Esophagus squamous epithelium (tissue), 5 donors: ENCODE data around the gene BUB1. TPM values are rescaled to one million over a fixed set of nuclear protein-coding genes. Genes with fewer than 3 reads are reported as not detected.
A peak's percentile ranks its signal among the peaks of the same experiment; 100 is the strongest.

Experiments used
- DNase-seq: peaks from one replicate; lab custom pipeline; 2025; lab: John Stamatoyannopoulos, UW
- H3K27ac ChIP-seq, 4 donors: fragments of 200-600 bp; sonication (generic); one replicate each; pipeline ENCODE4 v1.5.1; 2016 to 2019; ENCODE audit warnings: mild to moderate bottlenecking in 1 of 4
- H3K27me3 ChIP-seq, 4 donors: fragments of 200-600 bp; sonication (generic); 1 replicate in 3 of 4; 2 replicates in 1 of 4; pipeline versions ENCODE4 v1.5.1 to v1.6.0; 2017 to 2021; ENCODE audit warnings: antibody characterized with exemption in 1 of 4
- H3K36me3 ChIP-seq, 3 donors: fragments of 200-600 bp; sonication (generic); one replicate each; pipeline ENCODE4 v1.5.1; 2016 to 2019
- H3K4me1 ChIP-seq, 3 donors: fragments of 200-600 bp; sonication (generic); one replicate each; pipeline ENCODE4 v1.5.1; 2017 to 2019
- H3K4me3 ChIP-seq, 4 donors: fragments of 200-600 bp; sonication (generic); 1 replicate in 3 of 4; 2 replicates in 1 of 4; pipeline ENCODE4 v1.5.1; 2016 to 2019; ENCODE audit warnings: mild to moderate bottlenecking in 2 of 4, moderate library complexity in 1 of 4
- H3K9me3 ChIP-seq, 3 donors: fragments of 200-600 bp; sonication (generic); one replicate each; pipeline ENCODE4 v1.5.1; 2016 to 2019
- CTCF ChIP-seq, 6 experiments: fragments of 450-650 bp in 4 of 6; fragments of 200-600 bp in 2 of 6; sonication (generic) in 2 of 6; IDR thresholded peaks; one replicate each; pipeline ENCODE4 v1.5.1; 2016 to 2019; ENCODE audit warnings: antibody characterized with exemption in 6 of 6, mild to moderate bottlenecking in 4 of 6, moderate library complexity in 4 of 6
- POLR2A ChIP-seq, 4 donors: fragments of 450-650 bp; IDR thresholded peaks; one replicate each; pipeline ENCODE4 v1.6.1; 2017; ENCODE audit warnings: antibody characterized with exemption in 4 of 4, mild to moderate bottlenecking in 4 of 4, moderate library complexity in 3 of 4
- WGBS, 2 donors: methylation state at CpG; one replicate each; pipeline ENCODE4 v1.1.5; 2018; 5-methylcytosine and 5-hydroxymethylcytosine counted together
- intact Hi-C: fragments of 100-400 bp; cut with DNase I; formaldehyde crosslinking; loops from one replicate; pipeline ENCODE4 v1.15.0; 2022
- total RNA-seq, 4 donors: library from RNA; depleted of rRNA; stranded (reverse); fragments of >200 nt; gene quantifications; one replicate each; pipeline ENCODE4 v1.1.0, GENCODE V29; 2016
- donor health status: DM: yes; HTN: yes; CAD: no.

The BUB1 gene
- total RNA-seq, 4 donors from 2014 or later = 4.9 to 26.5 (median 11.6) TPM

- H3K27ac ChIP-seq = no peak overlapping the region
- DNase-seq = no peak
- H3K9me3 ChIP-seq = no peaks in the 10 kb centered on the region
- H3K27me3 ChIP-seq = no peaks in the 10 kb centered on the region
- TF ChIP-seq CTCF (IDR thresholded peaks at IDR 0.05) (no peak), POLR2A (IDR thresholded peaks at IDR 0.05) (no peak)
- no peak overlapping the region for H3K4me3 ChIP-seq
- H3K36me3 ChIP-seq = no peaks in the 10 kb centered on the region
- H3K4me1 ChIP-seq = peaks cover 0 to 27% (median 10%) of the 10 kb centered on the region in 3 donors
- intact Hi-C loops = no loop called here
- 89 to 98% methylated on average over 7 of the region's 7 CpGs for WGBS, 2 donors
These were observed 2.8 kb upstream of the BUB1 start for GRCh38 chr2:110680709-110681108.

GRCh38 chr2:110679865-110680264 is 2.0 kb upstream of the BUB1 start:
- Histone ChIP-seq H3K27me3 (no peaks in the 10 kb centered on the region), H3K27ac (no peak overlapping the region), H3K9me3 (no peaks in the 10 kb centered on the region), H3K4me3 (no peak overlapping the region), H3K36me3 (no peaks in the 10 kb centered on the region), H3K4me1 (peaks cover 0 to 28% (median 10%) of the 10 kb centered on the region in 3 donors)
- TF ChIP-seq CTCF (IDR thresholded peaks at IDR 0.05) = no peak
- no peak for TF ChIP-seq POLR2A (IDR thresholded peaks at IDR 0.05)
- intact Hi-C loops = no loop called here
- DNase-seq = no peak
- WGBS, 2 donors = 66 to 90% methylated on average over 4 to 6 of the region's 12 CpGs

- H3K36me3 ChIP-seq = no peaks in the 10 kb centered on the region
- H3K9me3 ChIP-seq = no peaks in the 10 kb centered on the region
- peak overlapping the region in 2 of 4 donors; percentile 92 to 93 for H3K27ac ChIP-seq
- H3K4me3 ChIP-seq = peak overlapping the region in 2 of 4 donors; percentile 67 to 75
- no peak for TF ChIP-seq CTCF (IDR thresholded peaks at IDR 0.05)
- TF ChIP-seq POLR2A (IDR thresholded peaks at IDR 0.05) = no peak
- DNase-seq = no peak
- intact Hi-C loops = no loop called here
- H3K4me1 ChIP-seq = peaks cover 0 to 32% (median 10%) of the 10 kb centered on the region in 3 donors
- 24 to 33% methylated on average over 9 of the region's 9 CpGs for WGBS, 2 donors
- no peaks in the 10 kb centered on the region for H3K27me3 ChIP-seq
These were observed 1.5 kb upstream of the BUB1 start for GRCh38 chr2:110679337-110679707.

- H3K9me3 ChIP-seq = no peaks in the 10 kb centered on the region
- peaks cover 0 to 32% (median 10%) of the 10 kb centered on the region in 3 donors for H3K4me1 ChIP-seq
- 1 to 2% methylated on average over 24 to 26 of the region's 28 CpGs for WGBS, 2 donors
- H3K4me3 ChIP-seq = peak overlapping the region; percentile 61 to 79 (median 71)
- DNase-seq = no peak
- TF ChIP-seq CTCF (IDR thresholded peaks at IDR 0.05) = no peak
- no peak for TF ChIP-seq POLR2A (IDR thresholded peaks at IDR 0.05)
- H3K27me3 ChIP-seq = no peaks in the 10 kb centered on the region
- H3K27ac ChIP-seq = peak overlapping the region; percentile 81 to 93 (median 88)
- intact Hi-C loops = no loop called here
- H3K36me3 ChIP-seq = peaks cover 0 to under 1% (median 0%) of the 10 kb centered on the region in 3 donors
These were observed 834 bp upstream of the BUB1 start for GRCh38 chr2:110678457-110679336.

- WGBS, 2 donors = 6 to 8% methylated on average over 5 of the region's 5 CpGs
- H3K9me3 ChIP-seq = no peaks in the 10 kb centered on the region
- peaks cover 0 to 7% (median 0%) of the 10 kb centered on the region in 3 donors for H3K36me3 ChIP-seq
- peaks cover 0 to 32% (median 10%) of the 10 kb centered on the region in 3 donors for H3K4me1 ChIP-seq
- H3K27me3 ChIP-seq = no peaks in the 10 kb centered on the region
- DNase-seq = no peak
- TF ChIP-seq CTCF (IDR thresholded peaks at IDR 0.05) (no peak), POLR2A (IDR thresholded peaks at IDR 0.05) (no peak)
- intact Hi-C loops = no loop called here
- peak overlapping the region; percentile 61 to 79 (median 71) for H3K4me3 ChIP-seq
- peak overlapping the region in 1 of 4 donors; percentile 92 for H3K27ac ChIP-seq
These were observed 783 bp downstream of the BUB1 start for GRCh38 chr2:110677080-110677479.
